Astrocyte (in vitro differentiated cells and primary cell): ENCODE measurements around the gene WIPF3.

ENCODE experiments used
- EZH2 ChIP-seq: IDR thresholded peaks from 2 replicates; pipeline ENCODE4 v1.6.1; 2012; ENCODE audit warnings: mild to moderate bottlenecking, low read length, inconsistent platforms; ENCODE audit not compliant: insufficient read depth
- TF ChIP-seq, protein P1 (sequence below): IDR thresholded peaks from 2 replicates; pipeline ENCODE4 v1.5.1; 2011; ENCODE audit warnings: low read depth, mild to moderate bottlenecking, inconsistent platforms, low read length, moderate library complexity; ENCODE audit not compliant: insufficient read depth

DNA sequence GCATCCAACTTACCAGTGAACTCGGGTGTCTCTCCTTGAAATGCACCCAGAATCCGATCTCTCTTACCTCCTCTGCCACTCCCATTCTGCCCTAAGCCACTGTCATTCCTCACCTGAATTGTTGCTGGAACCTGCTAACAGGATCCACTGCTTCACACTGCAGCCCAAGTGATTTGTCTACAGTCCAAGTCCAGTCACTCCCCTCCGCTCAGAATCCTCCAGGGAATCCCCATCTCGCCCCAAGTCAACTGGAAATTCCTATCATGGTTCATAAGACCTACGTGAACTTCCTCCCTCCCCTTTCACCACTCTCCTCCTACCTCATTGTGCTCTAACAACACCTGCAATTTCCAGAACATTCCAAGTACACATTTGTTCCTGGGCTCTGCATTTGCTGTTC is 92.0 kb downstream of the WIPF3 start:
- TF ChIP-seq, protein P1, sequence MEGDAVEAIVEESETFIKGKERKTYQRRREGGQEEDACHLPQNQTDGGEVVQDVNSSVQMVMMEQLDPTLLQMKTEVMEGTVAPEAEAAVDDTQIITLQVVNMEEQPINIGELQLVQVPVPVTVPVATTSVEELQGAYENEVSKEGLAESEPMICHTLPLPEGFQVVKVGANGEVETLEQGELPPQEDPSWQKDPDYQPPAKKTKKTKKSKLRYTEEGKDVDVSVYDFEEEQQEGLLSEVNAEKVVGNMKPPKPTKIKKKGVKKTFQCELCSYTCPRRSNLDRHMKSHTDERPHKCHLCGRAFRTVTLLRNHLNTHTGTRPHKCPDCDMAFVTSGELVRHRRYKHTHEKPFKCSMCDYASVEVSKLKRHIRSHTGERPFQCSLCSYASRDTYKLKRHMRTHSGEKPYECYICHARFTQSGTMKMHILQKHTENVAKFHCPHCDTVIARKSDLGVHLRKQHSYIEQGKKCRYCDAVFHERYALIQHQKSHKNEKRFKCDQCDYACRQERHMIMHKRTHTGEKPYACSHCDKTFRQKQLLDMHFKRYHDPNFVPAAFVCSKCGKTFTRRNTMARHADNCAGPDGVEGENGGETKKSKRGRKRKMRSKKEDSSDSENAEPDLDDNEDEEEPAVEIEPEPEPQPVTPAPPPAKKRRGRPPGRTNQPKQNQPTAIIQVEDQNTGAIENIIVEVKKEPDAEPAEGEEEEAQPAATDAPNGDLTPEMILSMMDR, result no peak
- no peak for TF ChIP-seq EZH2
